Keratinocyte (primary cell): ENCODE results near the gene KCNE1. TPM values are rescaled to one million over a fixed set of nuclear protein-coding genes. Genes with fewer than 3 reads are reported as not detected.

ENCODE experiments used
- DNase-seq: peaks from one replicate; pipeline ENCODE4 v3.0.0-alpha.2; 2011; ENCODE audit warnings: low read depth, missing footprints, low spot score
- FAIRE-seq: peaks from 2 replicates; lab custom pipeline; 2011; peaks lifted over from hg19 to GRCh38; lab: Jason Lieb, UNC
- H2AFZ ChIP-seq: 2 replicates; pipeline ENCODE4 v1.6.0; 2012; ENCODE audit warnings: low read length, control low read depth, inconsistent platforms; ENCODE audit not compliant: control insufficient read depth
- H3K27ac ChIP-seq: 2 replicates; pipeline ENCODE4 v1.5.1; 2011; ENCODE audit warnings: low read length; ENCODE audit not compliant: control insufficient read depth, insufficient read depth
- H3K27me3 ChIP-seq: 3 replicates; pipeline ENCODE4 v1.6.0; 2011; ENCODE audit warnings: low read length; ENCODE audit not compliant: control insufficient read depth, insufficient read depth; ENCODE audit errors: extremely low read depth
- H3K36me3 ChIP-seq, 2 experiments: 2 replicates in 1 of 2; 3 replicates in 1 of 2; pipeline ENCODE4 v1.5.1; 2011; ENCODE audit warnings: low read length in 2 of 2, mild to moderate bottlenecking in 1 of 2; ENCODE audit not compliant: control insufficient read depth in 2 of 2, insufficient read depth in 2 of 2; ENCODE audit errors: extremely low read depth in 1 of 2
- H3K4me1 ChIP-seq: 3 replicates; pipeline ENCODE4 v1.5.1; 2011; ENCODE audit warnings: low read length; ENCODE audit not compliant: control insufficient read depth, insufficient read depth; ENCODE audit errors: extremely low read depth
- H3K4me2 ChIP-seq: 3 replicates; pipeline ENCODE4 v1.6.0; 2011; ENCODE audit warnings: low read depth, low read length; ENCODE audit not compliant: control insufficient read depth, insufficient read depth; ENCODE audit errors: extremely low read depth
- H3K4me3 ChIP-seq, 3 experiments: fragments of 200-600 bp in 1 of 3; sonication (generic) in 1 of 3; 2 replicates in 2 of 3; 3 replicates in 1 of 3; pipeline ENCODE4 v1.5.1; 2011 to 2016; ENCODE audit warnings: low read length in 3 of 3, mild to moderate bottlenecking in 3 of 3, control low read depth in 2 of 3, inconsistent platforms in 1 of 3, low read depth in 1 of 3, mixed read lengths in 1 of 3, mixed run types in 1 of 3, moderate library complexity in 1 of 3; ENCODE audit not compliant: control insufficient read depth in 2 of 3, insufficient read depth in 2 of 3; ENCODE audit errors: extremely low read depth in 1 of 3
- H3K79me2 ChIP-seq: 2 replicates; pipeline ENCODE4 v1.6.0; 2012; ENCODE audit warnings: low read length; ENCODE audit not compliant: control insufficient read depth, insufficient read depth
- H3K9ac ChIP-seq: 3 replicates; pipeline ENCODE4 v1.6.0; 2011; ENCODE audit warnings: low read length; ENCODE audit not compliant: control insufficient read depth, insufficient read depth; ENCODE audit errors: extremely low read depth
- H3K9me1 ChIP-seq: 3 replicates; pipeline ENCODE4 v1.6.0; 2011; ENCODE audit warnings: low read length; ENCODE audit not compliant: control insufficient read depth, insufficient read depth; ENCODE audit errors: extremely low read depth
- H3K9me3 ChIP-seq: 2 replicates; pipeline ENCODE4 v1.5.1; 2012; ENCODE audit warnings: low read depth, low read length; ENCODE audit not compliant: control insufficient read depth
- H4K20me1 ChIP-seq: 3 replicates; pipeline ENCODE4 v1.6.0; 2011; ENCODE audit warnings: low read length; ENCODE audit not compliant: control insufficient read depth, insufficient read depth; ENCODE audit errors: extremely low read depth
- EZH2 ChIP-seq: IDR thresholded peaks from one replicate; pipeline ENCODE4 v1.6.1; 2012; ENCODE audit warnings: inconsistent platforms, mild to moderate bottlenecking, low read length, moderate library complexity
- dilution Hi-C: fragments of 300-500 bp; cut with MboI; formaldehyde crosslinking; loops from one replicate; pipeline ENCODE4 v1.7.0; 2020; ENCODE audit warnings: low sequenced_read_pairs; ENCODE audit not compliant: extremely low pct_ligation_motif_present
- polyA plus RNA-seq, 5 experiments: library from polyadenylated mRNA; depleted of rRNA in 3 of 5; stranded (reverse) in 3 of 5; stranded (forward) in 1 of 5; unstranded in 1 of 5; fragments of >200 nt; gene quantifications; 1 replicate in 1 of 5; 2 replicates in 3 of 5; 3 replicates in 1 of 5; pipeline versions ENCODE4 v1.2.1 to v1.2.3, GENCODE V29; 2011 to 2012; ENCODE audit warnings: missing spikeins in 2 of 5, low read depth in 1 of 5, low replicate concordance in 1 of 5
- TF ChIP-seq, protein P1 (sequence below), 3 experiments: IDR thresholded peaks in 1 of 3; conservative IDR thresholded peaks in 1 of 3; optimal IDR thresholded peaks in 1 of 3; 2 replicates in 2 of 3; 3 replicates in 1 of 3; pipeline versions ENCODE3 to v1.5.1; 2011; ENCODE audit warnings: low read length in 3 of 3, mild to moderate bottlenecking in 3 of 3, moderate library complexity in 2 of 3, control low read depth in 1 of 3, inconsistent platforms in 1 of 3; ENCODE audit not compliant: insufficient read depth in 2 of 3; ENCODE audit errors: extremely low read depth in 1 of 3

Gene KCNE1
- polyA plus RNA-seq, 1 donor (not counting 4 experiments of a cell fraction or from before 2014, with no cell fraction given): 0.08 TPM

DNA sequence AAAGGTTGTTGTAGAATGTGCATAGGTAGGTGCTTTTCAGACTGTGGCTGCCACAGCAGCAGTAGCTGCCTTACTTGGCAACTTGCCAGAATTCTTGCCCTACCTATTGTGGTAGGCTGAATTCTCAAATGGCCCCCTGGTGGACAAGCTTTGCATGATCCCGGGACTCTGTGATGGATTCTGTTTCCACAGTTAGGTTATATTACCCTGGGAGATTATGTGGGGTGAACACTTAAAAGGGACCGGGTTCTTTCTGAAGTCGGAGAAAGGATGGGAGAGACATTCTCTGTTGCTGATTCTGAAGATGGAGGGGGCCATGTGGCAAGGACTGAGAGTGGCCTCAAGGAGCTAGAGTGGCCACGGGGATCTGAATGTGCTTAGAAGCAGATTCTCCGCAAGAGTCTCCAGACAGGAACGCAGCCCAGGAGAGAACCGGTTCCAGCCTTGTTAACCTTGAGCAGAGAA is 32.1 kb upstream of the KCNE1 start:
- no peaks in the 10 kb centered on the region for H3K36me3 ChIP-seq
- FAIRE-seq (peak; percentile 75), DNase-seq (peak; percentile 61)
- H3K9ac ChIP-seq: no peak overlapping the region
- TF ChIP-seq, protein P1, sequence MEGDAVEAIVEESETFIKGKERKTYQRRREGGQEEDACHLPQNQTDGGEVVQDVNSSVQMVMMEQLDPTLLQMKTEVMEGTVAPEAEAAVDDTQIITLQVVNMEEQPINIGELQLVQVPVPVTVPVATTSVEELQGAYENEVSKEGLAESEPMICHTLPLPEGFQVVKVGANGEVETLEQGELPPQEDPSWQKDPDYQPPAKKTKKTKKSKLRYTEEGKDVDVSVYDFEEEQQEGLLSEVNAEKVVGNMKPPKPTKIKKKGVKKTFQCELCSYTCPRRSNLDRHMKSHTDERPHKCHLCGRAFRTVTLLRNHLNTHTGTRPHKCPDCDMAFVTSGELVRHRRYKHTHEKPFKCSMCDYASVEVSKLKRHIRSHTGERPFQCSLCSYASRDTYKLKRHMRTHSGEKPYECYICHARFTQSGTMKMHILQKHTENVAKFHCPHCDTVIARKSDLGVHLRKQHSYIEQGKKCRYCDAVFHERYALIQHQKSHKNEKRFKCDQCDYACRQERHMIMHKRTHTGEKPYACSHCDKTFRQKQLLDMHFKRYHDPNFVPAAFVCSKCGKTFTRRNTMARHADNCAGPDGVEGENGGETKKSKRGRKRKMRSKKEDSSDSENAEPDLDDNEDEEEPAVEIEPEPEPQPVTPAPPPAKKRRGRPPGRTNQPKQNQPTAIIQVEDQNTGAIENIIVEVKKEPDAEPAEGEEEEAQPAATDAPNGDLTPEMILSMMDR (optimal IDR thresholded peaks at IDR 0.05 in 1 of 3, IDR thresholded peaks at IDR 0.05 in 1 of 3, conservative IDR thresholded peaks at IDR 0.05 in 1 of 3; ENCODE audit: extremely low read depth in 1 of 3, insufficient read depth in 2 of 3, low read length in 3 of 3): peak; percentile 70 to 82 (median 70)
- no peak for TF ChIP-seq EZH2
- no peaks in the 10 kb centered on the region for H4K20me1 ChIP-seq
- H3K27ac ChIP-seq: no peak overlapping the region
- no peaks in the 10 kb centered on the region for H3K9me3 ChIP-seq
- H3K9me1 ChIP-seq: no peaks in the 10 kb centered on the region
- H3K4me3 ChIP-seq: no peak overlapping the region
- no peaks in the 10 kb centered on the region for H3K27me3 ChIP-seq
- H3K4me2 ChIP-seq: no peak overlapping the region
- H3K79me2 ChIP-seq: no peaks in the 10 kb centered on the region
- peaks cover 10% of the 10 kb centered on the region for H3K4me1 ChIP-seq
- dilution Hi-C loops: no loop called here
- H2AFZ ChIP-seq: no peak overlapping the region

DNA sequence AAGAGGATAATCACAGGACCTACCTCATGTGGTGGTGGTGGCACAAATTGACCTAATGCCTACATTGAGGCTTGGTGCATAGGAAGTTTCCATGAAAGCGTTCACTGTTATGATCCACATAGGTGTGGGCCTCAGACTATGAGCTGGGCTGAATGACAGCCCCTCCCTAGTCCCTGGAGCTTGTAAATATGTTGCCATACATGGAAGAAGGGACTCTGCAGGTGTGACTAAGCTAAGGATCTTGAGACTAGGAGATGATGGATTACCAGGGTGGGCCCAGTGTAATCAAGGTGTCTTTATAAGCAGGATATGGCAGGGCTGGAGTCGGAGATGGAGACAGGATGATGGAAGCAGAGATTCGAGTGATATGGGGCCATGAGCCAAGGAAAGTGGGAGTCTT is 31.0 kb upstream of the KCNE1 start:
- TF ChIP-seq, protein P1 (optimal IDR thresholded peaks at IDR 0.05 in 1 of 3, IDR thresholded peaks at IDR 0.05 in 1 of 3, conservative IDR thresholded peaks at IDR 0.05 in 1 of 3; ENCODE audit: extremely low read depth in 1 of 3, insufficient read depth in 2 of 3, low read length in 3 of 3): no peak
- no peak for TF ChIP-seq EZH2
- FAIRE-seq: no peak
- peaks cover 10% of the 10 kb centered on the region for H3K4me1 ChIP-seq
- no peak overlapping the region for H3K4me2 ChIP-seq
- no peak overlapping the region for H2AFZ ChIP-seq
- dilution Hi-C loops: no loop called here
- no peak overlapping the region for H3K4me3 ChIP-seq
- H3K27ac ChIP-seq: no peak overlapping the region
- H3K9me1 ChIP-seq: no peaks in the 10 kb centered on the region
- no peak overlapping the region for H3K9ac ChIP-seq
- no peaks in the 10 kb centered on the region for H3K9me3 ChIP-seq
- H4K20me1 ChIP-seq: no peaks in the 10 kb centered on the region
- no peaks in the 10 kb centered on the region for H3K27me3 ChIP-seq
- DNase-seq: no peak
- no peaks in the 10 kb centered on the region for H3K79me2 ChIP-seq
- no peaks in the 10 kb centered on the region for H3K36me3 ChIP-seq
